HepG2 (cell line): ENCODE data around the gene HEATR1. TPM values are rescaled to one million over a fixed set of nuclear protein-coding genes. Genes with fewer than 3 reads are reported as not detected.

Experiments used
- ARHGAP35 ChIP-seq: sonication (generic); formaldehyde crosslinking; IDR thresholded peaks from 2 replicates; pipeline ENCODE4 v1.9.0; 2022; ENCODE audit warnings: mild to moderate bottlenecking, inconsistent platforms, moderate library complexity, missing genetic modification reagents, borderline replicate concordance
- ATF7-NPFF ChIP-seq: sonication (generic); formaldehyde crosslinking; IDR thresholded peaks from 2 replicates; pipeline ENCODE4 v1.8.1; 2023; ENCODE audit warnings: mild to moderate bottlenecking, low read depth, missing genetic modification reagents, moderate library complexity
- CBX2 ChIP-seq, 2 experiments: fragments of 200-600 bp in 1 of 2; sonication (generic); formaldehyde crosslinking in 1 of 2; IDR thresholded peaks; 2 replicates each; pipeline versions ENCODE4 v1.7.0 to v1.8.1; 2018 to 2022; ENCODE audit warnings: low read depth in 2 of 2, low read length in 1 of 2, mild to moderate bottlenecking in 1 of 2, missing genetic modification reagents in 1 of 2
- EEA1 ChIP-seq: sonication (generic); formaldehyde crosslinking; IDR thresholded peaks from 2 replicates; pipeline ENCODE4 v1.5.1; 2020; ENCODE audit warnings: mild to moderate bottlenecking, missing genetic modification reagents, borderline replicate concordance
- FLYWCH1 ChIP-seq: sonication (generic); formaldehyde crosslinking; IDR thresholded peaks from 2 replicates; pipeline ENCODE4 v1.8.1; 2023; ENCODE audit warnings: mild to moderate bottlenecking, missing genetic modification reagents
- GFI1 ChIP-seq: sonication (generic); formaldehyde crosslinking; IDR thresholded peaks from 2 replicates; pipeline ENCODE4 v1.5.0; 2020; ENCODE audit warnings: missing genetic modification reagents, mild to moderate bottlenecking, borderline replicate concordance
- HNF1A ChIP-seq, 2 experiments: sonication (generic) in 1 of 2; formaldehyde crosslinking in 1 of 2; IDR thresholded peaks; 2 replicates each; pipeline versions ENCODE4 v1.4.0 to v1.6.1; 2016 to 2020; ENCODE audit warnings: borderline replicate concordance in 1 of 2, low read depth in 1 of 2, mild to moderate bottlenecking in 1 of 2, missing genetic modification reagents in 1 of 2
- HNRNPL ChIP-seq: fragments of 200-400 bp; formaldehyde crosslinking; IDR thresholded peaks from 2 replicates; pipeline ENCODE4 v1.6.1; 2017; ENCODE audit warnings: mild to moderate bottlenecking, low read depth, low read length
- NR2F2 ChIP-seq: IDR thresholded peaks from 2 replicates; pipeline ENCODE4 v1.6.1; 2012; ENCODE audit warnings: low read depth, inconsistent platforms, borderline replicate concordance
- PPARG ChIP-seq: conservative IDR thresholded peaks from 2 replicates; pipeline ENCODE4 v1.6.1; 2016; ENCODE audit warnings: missing biosample characterization, missing genetic modification reagents
- PTBP1 ChIP-seq: fragments of 200-400 bp; formaldehyde crosslinking; IDR thresholded peaks from 2 replicates; pipeline ENCODE4 v1.6.1; 2018; ENCODE audit warnings: low read length, low read depth; ENCODE audit not compliant: poor library complexity, severe bottlenecking
- RBM22 ChIP-seq: fragments of 200-400 bp; formaldehyde crosslinking; optimal IDR thresholded peaks from 2 replicates; pipeline ENCODE3; 2017; ENCODE audit warnings: mild to moderate bottlenecking, low read length, moderate library complexity
- SALL2 ChIP-seq: sonication (generic); formaldehyde crosslinking; IDR thresholded peaks from 2 replicates; pipeline ENCODE4 v1.8.1; 2023; ENCODE audit warnings: mild to moderate bottlenecking, missing genetic modification reagents, inconsistent platforms
- SIX4 ChIP-seq: sonication (generic); formaldehyde crosslinking; IDR thresholded peaks from 2 replicates; pipeline ENCODE4 v1.4.0; 2020; ENCODE audit warnings: missing genetic modification reagents
- SRSF9 ChIP-seq: fragments of 200-400 bp; formaldehyde crosslinking; IDR thresholded peaks from 2 replicates; pipeline ENCODE4 v1.6.1; 2018; ENCODE audit warnings: borderline replicate concordance, mild to moderate bottlenecking, low read depth, low read length; ENCODE audit not compliant: insufficient read depth, poor library complexity, severe bottlenecking
- SYNCRIP ChIP-seq: fragments of 200-400 bp; formaldehyde crosslinking; IDR thresholded peaks from 2 replicates; pipeline ENCODE4 v1.6.1; 2018; ENCODE audit warnings: mild to moderate bottlenecking, low read depth, low read length; ENCODE audit not compliant: insufficient read depth
- TCF12 ChIP-seq, 2 experiments: fragments of 450-650 bp in 1 of 2; sonication (generic) in 1 of 2; formaldehyde crosslinking in 1 of 2; IDR thresholded peaks; 2 replicates each; pipeline versions ENCODE4 v1.6.1 to v1.8.0; 2017 to 2022; ENCODE audit warnings: antibody characterized with exemption in 1 of 2, mild to moderate bottlenecking in 1 of 2, missing genetic modification reagents in 1 of 2, moderate library complexity in 1 of 2
- ZBTB7B ChIP-seq: sonication (generic); formaldehyde crosslinking; IDR thresholded peaks from 2 replicates; pipeline ENCODE4 v1.4.0; 2020; ENCODE audit warnings: missing genetic modification reagents
- ZNF558 ChIP-seq: sonication (generic); formaldehyde crosslinking; IDR thresholded peaks from 2 replicates; pipeline ENCODE4 v1.9.0; 2022; ENCODE audit warnings: mild to moderate bottlenecking, missing genetic modification reagents, borderline replicate concordance
- polyA plus RNA-seq, 8 experiments: library from polyadenylated mRNA; depleted of rRNA in 3 of 8; stranded (reverse) in 7 of 8; unstranded in 1 of 8; fragments of >200 nt; fragmentation: Illumina TruSeq in 4 of 8; extraction: Trizol in 4 of 8; gene quantifications; 2 replicates each; pipeline versions ENCODE4 v1.2.1 to v1.2.3, GENCODE V29; 2011 to 2016; ENCODE audit warnings: low read depth in 4 of 8, missing spikeins in 1 of 8, mixed read lengths in 1 of 8; ENCODE audit not compliant: insufficient read depth in 1 of 8
- total RNA-seq, 5 experiments: library from RNA; depleted of rRNA; stranded (reverse); fragments of >200 nt; fragmentation: Illumina TruSeq; extraction: Trizol; gene quantifications; 2 replicates each; pipeline ENCODE4 v1.2.3, GENCODE V29; 2016; ENCODE audit warnings: low read depth in 1 of 5
- TF ChIP-seq, protein P1 (sequence below): sonication (generic); formaldehyde crosslinking; IDR thresholded peaks from 2 replicates; pipeline ENCODE4 v1.8.1; 2023; ENCODE audit warnings: mild to moderate bottlenecking, inconsistent platforms, moderate library complexity, missing genetic modification reagents, borderline replicate concordance

Gene HEATR1
- total and polyA plus RNA-seq, 2 of the 13 experiments (the other 11 are each of a cell fraction or from before 2014, with no cell fraction given): 10.2 to 45.8 TPM

- TF ChIP-seq HNF1A (IDR thresholded peaks at IDR 0.05; ENCODE audit: low read depth) (0 out of 2 replicates have a peak, but pooled peaks have one; percentile 20), HNF1A (CRISPR knock-in tag; IDR thresholded peaks at IDR 0.05; ENCODE audit: borderline replicate concordance) (peak; percentile 34; the same call in 1 of the 2 replicates), HNRNPL (no peak), SIX4 (CRISPR knock-in tag) (no peak; the same call in 1 of the 2 replicates), CBX2 (IDR thresholded peaks at IDR 0.05; ENCODE audit: low read depth, low read length) (no peak), CBX2 (CRISPR knock-in tag; IDR thresholded peaks at IDR 0.05; ENCODE audit: low read depth) (no peak), SALL2 (CRISPR knock-in tag) (no peak), TCF12 (IDR thresholded peaks at IDR 0.05) (no peak), TCF12 (CRISPR knock-in tag; IDR thresholded peaks at IDR 0.05) (no peak), PPARG (CRISPR knock-in tag) (peak; percentile 50; the same call in 1 of the 2 replicates), ARHGAP35 (no peak), RBM22 (no peak), SYNCRIP (no peak), PTBP1 (no peak), ATF7-NPFF (no peak), FLYWCH1 (CRISPR knock-in tag) (no peak), EEA1 (CRISPR knock-in tag) (no peak), ZBTB7B (CRISPR knock-in tag) (no peak), SRSF9 (no peak), GFI1 (no peak), ZNF558 (no peak), NR2F2 (0 out of 2 replicates have a peak, but pooled peaks have one; percentile 41)
- TF ChIP-seq, protein P1, sequence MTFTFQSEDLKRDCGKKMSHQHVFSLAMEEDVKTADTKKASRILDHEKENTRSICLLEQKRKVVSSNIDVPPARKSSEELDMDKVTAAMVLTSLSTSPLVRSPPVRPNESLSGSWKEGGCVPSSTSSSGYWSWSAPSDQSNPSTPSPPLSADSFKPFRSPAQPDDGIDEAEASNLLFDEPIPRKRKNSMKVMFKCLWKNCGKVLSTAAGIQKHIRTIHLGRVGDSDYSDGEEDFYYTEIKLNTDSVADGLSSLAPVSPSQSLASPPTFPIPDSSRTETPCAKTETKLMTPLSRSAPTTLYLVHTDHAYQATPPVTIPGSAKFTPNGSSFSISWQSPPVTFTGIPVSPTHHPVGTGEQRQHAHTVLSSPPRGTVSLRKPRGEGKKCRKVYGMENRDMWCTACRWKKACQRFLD (CRISPR knock-in tag): no peak
These were observed 87.2 kb downstream of the HEATR1 start (continued) for GRCh38 chr1:236516929-236517704.
